ENCODE data around the gene GCNA.

DNA sequence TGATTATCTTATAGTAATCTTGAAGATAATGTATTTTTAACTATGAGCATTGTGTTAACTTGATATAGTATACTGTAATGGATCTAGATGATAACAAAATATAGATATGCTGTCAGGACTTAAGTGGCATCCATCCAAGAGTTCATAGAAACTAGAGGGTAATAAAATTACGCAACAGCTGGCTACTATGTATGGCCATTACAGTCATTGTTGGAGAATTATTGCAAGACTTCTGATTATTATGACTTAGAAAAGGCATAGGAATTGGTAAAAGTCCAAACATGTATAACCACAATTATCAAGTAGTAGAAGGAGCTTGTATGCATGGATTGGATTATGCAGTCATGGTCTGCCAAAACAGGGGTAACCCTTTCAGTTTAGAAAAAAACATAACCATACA is 35.8 kb upstream of the GCNA start:
- TF ChIP-seq POLR2AphosphoS5 (IDR thresholded peaks at IDR 0.05; ENCODE audit: low read depth, low read length) = no peak
- no peak for TF ChIP-seq PPARG (CRISPR knock-in tag; conservative IDR thresholded peaks at IDR 0.05)
- no peak for TF ChIP-seq ARHGAP35 (CRISPR knock-in tag; IDR thresholded peaks at IDR 0.05; ENCODE audit: borderline replicate concordance)
- TF ChIP-seq, protein P1, sequence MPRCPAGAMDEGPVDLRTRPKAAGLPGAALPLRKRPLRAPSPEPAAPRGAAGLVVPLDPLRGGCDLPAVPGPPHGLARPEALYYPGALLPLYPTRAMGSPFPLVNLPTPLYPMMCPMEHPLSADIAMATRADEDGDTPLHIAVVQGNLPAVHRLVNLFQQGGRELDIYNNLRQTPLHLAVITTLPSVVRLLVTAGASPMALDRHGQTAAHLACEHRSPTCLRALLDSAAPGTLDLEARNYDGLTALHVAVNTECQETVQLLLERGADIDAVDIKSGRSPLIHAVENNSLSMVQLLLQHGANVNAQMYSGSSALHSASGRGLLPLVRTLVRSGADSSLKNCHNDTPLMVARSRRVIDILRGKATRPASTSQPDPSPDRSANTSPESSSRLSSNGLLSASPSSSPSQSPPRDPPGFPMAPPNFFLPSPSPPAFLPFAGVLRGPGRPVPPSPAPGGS (CRISPR knock-in tag; IDR thresholded peaks at IDR 0.05) = no peak
- TF ChIP-seq ZNF772 (CRISPR knock-in tag; IDR thresholded peaks at IDR 0.05) = no peak
- TF ChIP-seq SMC3 (IDR thresholded peaks at IDR 0.05; ENCODE audit: low read length) = no peak
- no peak for TF ChIP-seq ARNT2 (CRISPR knock-in tag; IDR thresholded peaks at IDR 0.05; ENCODE audit: low read depth)
